Daoy (cell line): ENCODE data around the gene CARMIL3. TPM values are rescaled to one million over a fixed set of nuclear protein-coding genes. Genes with fewer than 3 reads are reported as not detected.
"Not testable (repeated sequence)": the region's sequence is repeated elsewhere in the genome, so short reads cannot be mapped to it uniquely, and the experiment has no call there.

Experiments used
- DNase-seq: peaks from one replicate; pipeline ENCODE4 v3.0.0-alpha.2; 2015; ENCODE audit warnings: low read depth
- total RNA-seq: library from RNA; depleted of rRNA; stranded (reverse); fragments of >200 nt; shearing (Covaris generic); gene quantifications from 2 replicates; pipeline ENCODE4 v1.2.3, GENCODE V29; 2014; rRNA removed

Gene CARMIL3
- under 0.01 TPM in 1 of 2 replicates, not detected in the other for total RNA-seq

DNA sequence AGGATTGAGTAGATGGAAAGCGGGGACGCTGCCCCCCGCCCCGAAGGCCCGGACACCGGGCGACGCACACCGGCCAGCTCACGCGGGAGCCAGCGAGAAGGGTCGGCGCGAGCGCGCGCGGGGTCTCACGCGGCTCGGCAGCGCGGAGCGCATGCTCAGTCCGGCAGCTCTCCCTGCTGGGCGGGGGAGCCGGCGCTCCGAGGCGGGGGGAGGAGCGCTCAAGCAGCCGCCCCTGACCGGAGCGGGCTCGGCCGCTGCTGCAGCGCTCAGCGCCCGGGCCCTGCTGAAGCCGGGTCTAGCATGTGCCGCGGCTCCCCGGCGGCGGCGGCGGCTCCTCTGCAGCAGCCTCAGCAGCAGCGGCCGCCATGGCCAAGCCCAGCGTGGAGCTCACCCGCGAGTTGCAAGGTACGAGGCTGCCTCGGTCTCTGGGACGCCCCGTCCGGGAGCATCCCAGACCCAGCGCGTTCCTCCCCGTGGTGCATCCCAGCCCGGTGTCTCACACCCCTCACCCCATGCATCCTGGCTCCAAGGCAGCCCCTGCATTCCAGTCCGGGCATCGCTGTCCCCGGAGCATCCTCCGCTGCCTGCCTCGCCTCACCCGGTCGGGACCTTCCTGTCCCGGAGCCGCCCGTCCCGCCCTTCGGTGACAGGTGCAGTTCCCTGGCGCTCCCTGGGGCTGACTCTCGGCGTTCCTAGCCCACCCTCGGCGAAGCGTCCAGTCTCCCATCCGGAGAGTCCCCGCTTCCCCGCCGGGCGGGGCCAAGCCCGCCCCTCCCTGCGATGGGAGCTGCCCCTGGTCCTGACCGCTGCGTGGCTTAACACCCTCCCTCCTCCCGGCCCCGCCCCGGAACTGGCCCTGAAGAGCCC lies at the start of gene CARMIL3:
Gene CARMIL3, plus strand, starts transcription at position 221 of the 867 bp plus-strand sequence. Its CDS starts 145 bp downstream, at position 366.
- DNase-seq: peak; percentile 75

DNA sequence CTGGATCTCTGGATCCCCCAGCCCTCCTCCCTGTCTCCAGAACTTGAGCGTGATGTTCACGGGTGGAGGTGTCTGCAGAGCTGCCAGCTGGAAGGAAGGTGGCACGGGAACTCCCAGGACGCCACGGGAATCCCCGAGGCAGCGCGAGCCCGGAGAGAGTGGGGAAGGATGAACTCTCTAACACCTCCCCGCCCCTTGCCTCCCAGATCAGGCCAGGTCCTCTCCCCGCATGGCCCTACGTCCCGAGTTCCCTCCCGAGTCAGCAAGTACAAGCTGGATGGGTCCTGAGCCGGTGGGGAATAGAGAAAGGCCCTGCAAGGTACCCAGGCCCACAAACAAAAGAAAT lies 45.4 kb upstream of the CARMIL3 start:
- DNase-seq: not testable (repeated sequence)

- peak; percentile 35 for DNase-seq
Measured at GRCh38 chr14:24006817-24007652, 44.8 kb upstream of the CARMIL3 start.

- DNase-seq: no peak
Measured at GRCh38 chr14:24011051-24011450, 40.8 kb upstream of the CARMIL3 start.

DNA sequence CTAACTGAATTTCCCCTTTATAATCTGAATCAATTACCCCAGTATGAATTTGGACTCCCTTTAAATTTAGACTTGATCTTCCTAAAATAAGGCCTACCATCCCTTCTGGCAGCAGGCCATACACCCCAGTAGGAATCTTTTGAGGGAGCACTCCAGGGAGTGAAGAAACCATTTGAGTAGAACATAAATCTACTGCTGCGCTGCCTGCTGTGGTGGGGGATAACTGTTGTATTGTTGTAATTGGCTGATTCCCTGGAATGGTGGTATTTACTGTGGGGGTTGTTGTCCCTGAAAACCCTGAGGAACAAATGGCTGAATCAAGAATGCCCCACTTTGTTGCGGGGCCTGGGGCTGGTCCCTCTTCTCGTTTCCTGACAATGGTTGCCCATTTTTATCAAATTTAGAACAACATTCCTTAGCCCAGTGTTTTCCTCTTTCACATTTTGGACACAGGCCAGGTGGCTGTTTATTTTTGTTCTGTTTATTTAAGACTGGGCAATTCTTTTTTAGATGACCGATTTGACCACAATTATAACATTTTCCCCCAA lies 39.0 kb upstream of the CARMIL3 start:
- not testable (repeated sequence) for DNase-seq

DNA sequence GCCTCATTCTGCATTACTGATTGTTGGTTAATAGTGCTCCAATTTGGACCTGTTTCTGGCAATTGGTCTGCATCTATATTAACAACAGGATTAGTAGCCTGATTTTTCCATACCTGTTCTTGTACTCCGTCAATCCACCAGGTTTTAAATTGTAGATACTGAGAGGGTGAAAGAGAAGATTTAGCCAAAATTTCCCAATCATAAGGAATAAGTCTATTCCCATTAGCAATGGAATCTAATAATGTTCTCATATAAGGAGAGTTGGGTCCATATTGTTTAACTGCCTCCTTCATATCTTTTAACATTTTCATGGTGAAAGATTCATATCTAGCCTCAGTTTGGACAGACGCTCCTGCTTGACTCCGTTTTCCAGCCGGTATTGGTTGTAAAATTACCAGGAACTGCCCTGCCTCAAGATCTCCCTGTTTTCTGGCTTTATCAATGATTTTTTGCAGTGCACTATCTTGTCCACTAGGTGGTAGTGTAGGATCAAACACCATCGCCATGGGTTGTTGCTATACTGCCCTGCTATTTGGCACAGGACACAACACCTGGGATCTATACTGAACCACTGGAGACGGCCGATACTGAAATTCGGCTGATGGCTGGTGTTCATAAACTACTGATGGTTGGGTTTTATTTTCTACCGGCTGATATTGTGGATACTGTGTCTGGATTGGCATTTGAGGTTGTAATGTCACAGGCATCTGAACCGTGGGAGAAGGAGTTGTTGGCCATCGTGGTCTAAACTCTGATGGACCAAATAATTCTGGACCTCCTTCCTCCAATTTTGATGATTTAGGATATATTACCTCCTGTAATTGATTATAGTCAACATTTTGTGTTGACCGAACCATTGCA lies 37.9 kb upstream of the CARMIL3 start:
- peak; percentile 71 for DNase-seq

- DNase-seq: not testable (repeated sequence)
Measured at GRCh38 chr14:24015745-24016144, 36.1 kb upstream of the CARMIL3 start.

DNA sequence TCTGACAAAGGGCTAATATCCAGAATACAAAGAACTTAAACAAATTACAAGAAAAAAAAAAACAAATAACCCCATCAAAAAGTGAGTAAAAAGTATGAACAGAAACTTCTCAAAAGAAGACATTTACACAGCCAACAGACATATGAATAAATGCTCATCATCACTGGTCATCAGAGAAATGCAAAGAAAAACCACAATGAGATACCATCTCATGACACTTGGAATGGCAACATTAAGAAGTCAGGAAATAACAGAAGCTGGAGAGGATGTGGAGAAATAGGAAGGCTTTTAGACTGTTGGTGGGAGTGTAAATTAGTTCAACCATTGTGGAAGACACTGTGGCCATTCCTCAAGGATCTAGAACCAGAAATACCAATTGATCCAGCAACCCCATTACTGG lies 32.8 kb upstream of the CARMIL3 start:
- not testable (repeated sequence) for DNase-seq

GRCh38 chr14:24019944-24020343 lies 31.9 kb upstream of the CARMIL3 start:
- not testable (repeated sequence) for DNase-seq

DNA sequence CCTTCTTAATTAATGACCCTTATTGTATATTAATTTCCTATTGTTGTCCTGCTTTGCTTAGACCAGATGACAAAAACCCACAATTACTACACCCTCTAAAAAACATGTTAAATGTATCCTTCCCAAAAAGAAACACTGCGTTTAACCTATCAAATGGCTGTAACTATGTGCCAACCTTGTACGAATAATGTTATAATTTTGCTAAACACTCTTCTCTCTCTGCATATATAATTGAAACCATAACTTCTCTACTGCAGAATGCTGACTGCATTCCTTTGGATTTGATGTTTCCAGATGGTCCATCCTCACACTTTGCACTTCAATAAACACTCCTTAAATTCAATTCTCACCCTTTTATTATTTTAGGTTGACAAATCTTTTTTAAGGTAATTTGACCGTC lies 31.3 kb upstream of the CARMIL3 start:
- DNase-seq: not testable (repeated sequence)

- not testable (repeated sequence) for DNase-seq
Measured at GRCh38 chr14:24024939-24025418, 26.8 kb upstream of the CARMIL3 start.

DNA sequence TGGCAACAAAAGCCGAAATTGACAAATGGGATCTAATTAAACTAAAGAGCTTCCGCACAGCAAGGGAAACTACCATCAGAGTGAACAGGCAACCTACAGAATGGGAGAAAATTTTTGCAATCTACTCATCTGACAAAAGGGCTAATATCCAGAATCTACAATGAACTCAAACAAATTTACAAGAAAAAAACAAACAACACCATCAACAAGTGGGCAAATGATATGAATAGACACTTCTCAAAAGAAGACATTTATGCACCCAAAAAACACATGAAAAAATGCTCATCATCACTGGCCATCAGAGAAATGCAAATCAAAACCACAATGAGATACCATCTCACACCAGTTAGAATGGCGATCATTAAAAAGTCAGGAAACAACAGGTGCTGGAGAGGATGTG lies 22.1 kb upstream of the CARMIL3 start:
- DNase-seq: not testable (repeated sequence)

- not testable (repeated sequence) for DNase-seq
Measured at GRCh38 chr14:24031331-24031730, 20.5 kb upstream of the CARMIL3 start.

- DNase-seq: peak; percentile 27
Measured at GRCh38 chr14:24032727-24033418, 18.9 kb upstream of the CARMIL3 start.

DNA sequence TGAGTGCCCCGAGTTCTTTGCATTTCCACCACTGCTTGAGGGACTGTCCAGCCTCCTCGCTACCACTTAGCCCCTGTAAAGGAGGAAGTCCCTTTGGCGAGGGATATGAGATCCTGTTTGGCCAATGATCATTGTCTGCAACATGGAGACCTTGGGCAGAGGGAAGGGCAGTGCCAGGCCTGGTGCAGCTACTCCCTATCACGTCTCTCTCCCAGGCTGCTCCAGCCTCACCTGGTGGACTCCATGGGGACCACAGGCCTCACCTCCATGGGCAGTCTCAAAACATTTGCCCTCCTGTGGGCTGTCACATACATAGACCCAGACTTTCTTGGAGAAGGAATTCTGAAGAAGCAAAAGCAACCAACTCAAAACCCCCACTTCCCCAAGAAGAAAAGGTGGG lies 16.0 kb upstream of the CARMIL3 start:
- DNase-seq: not testable (repeated sequence)

- peak; percentile 88 for DNase-seq
Measured at GRCh38 chr14:24036169-24036962, 15.4 kb upstream of the CARMIL3 start.

DNA sequence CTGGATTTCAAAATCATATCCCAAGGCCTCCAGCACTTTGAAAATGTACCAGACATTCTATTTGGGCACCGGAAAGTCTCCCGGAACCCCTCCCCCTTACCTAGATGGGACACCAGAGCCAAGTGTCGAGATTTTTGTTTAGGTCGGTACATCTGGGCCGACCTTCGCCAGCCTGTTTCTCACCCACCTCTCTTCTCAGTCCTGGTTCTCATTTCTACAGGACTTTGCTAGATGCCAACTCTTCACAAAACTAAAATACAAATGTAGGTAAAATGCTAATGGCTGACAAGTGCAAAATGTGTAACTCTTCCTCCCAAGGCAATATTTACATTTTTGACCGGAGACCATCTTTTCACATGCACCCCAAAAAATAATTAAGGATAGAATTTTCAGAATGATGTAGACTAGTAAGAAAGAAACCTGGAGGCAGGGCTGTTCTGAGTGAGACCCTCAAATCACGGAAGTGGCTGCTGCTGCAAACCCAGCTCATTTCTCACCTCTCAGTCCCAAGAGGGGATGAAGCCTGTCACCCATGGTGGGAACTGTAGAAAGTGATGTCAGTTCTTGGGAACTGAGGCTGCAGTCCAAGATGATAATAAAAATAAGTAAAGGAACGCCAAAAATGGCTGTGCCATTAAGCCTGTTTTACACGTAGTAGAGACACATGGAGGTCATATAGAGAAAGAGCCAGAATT lies 14.7 kb upstream of the CARMIL3 start:
- DNase-seq: not testable (repeated sequence)

DNA sequence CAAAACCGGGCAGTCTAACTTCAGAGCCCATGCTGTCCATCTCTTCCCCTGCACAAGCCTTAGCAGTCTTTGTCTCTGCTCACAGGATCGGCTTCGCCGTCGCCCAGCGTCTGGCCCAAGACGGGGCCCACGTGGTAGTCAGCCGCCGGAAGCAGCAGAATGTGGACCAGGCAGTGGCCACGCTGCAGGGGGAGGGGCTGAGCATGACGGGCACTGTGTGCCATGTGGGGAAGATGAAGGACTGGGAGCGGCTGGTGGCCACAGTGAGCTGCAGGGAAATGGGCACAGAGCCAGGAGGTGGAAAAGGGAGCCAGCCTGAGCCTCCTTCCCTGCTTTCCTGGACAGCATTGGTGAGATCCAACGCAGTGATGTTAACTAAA lies 14.2 kb upstream of the CARMIL3 start:
- peak; percentile 13 for DNase-seq

DNA sequence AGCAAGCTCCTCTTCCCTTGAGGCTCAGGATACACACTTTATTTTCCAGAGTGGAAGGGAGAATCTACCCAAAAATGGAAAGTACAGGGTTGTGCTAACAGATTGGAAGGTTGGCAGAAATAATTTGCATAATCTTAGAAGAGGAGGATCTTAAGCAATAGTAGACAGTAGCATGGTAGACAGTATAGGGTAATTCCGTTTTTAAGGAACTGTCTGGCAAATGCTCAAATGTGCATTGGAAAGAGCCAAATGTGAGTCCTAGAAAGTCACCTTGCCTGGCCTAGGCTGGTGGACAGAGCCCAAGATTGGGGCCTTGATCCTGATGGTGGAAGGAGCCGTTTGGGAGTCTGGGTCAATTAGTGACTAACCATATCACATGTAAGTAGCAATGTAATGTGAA lies 13.1 kb upstream of the CARMIL3 start:
- no peak for DNase-seq
